Endothelial cell of umbilical vein (primary cell): Measurements from ENCODE around the gene MIB2. TPM values are rescaled to one million over a fixed set of nuclear protein-coding genes. Genes with fewer than 3 reads are reported as not detected.
"Not testable (repeated sequence)": the region's sequence is repeated elsewhere in the genome, so short reads cannot be mapped to it uniquely, and the experiment has no call there.

Experiments used
- BruUV-seq: library from RNA; stranded (reverse); fragments of 400-500 nt; replicated peaks from 2 replicates; lab custom pipeline; 2021; lab: Mats Ljungman, UMichigan
- CTCF ChIA-PET: fragments of 300-600, 350-600 bp; sonication (Branson Sonifier 250); formaldehyde crosslinking; loops from one replicate; lab custom pipeline; 2021; ENCODE audit warnings: antibody characterized with exemption, inconsistent platforms; lab: Charles Lee
- POLR2A ChIA-PET: fragments of 300-600, 350-600 bp; sonication (Branson Sonifier 250); formaldehyde crosslinking; loops from one replicate; lab custom pipeline; 2021; ENCODE audit warnings: antibody characterized with exemption, inconsistent platforms; lab: Charles Lee
- DNase-seq: peaks from one replicate; pipeline ENCODE4 v3.0.0-alpha.2; 2011; ENCODE audit warnings: low read depth, low spot score
- FAIRE-seq: peaks from 2 replicates; lab custom pipeline; 2011; peaks lifted over from hg19 to GRCh38; lab: Jason Lieb, UNC
- H2AFZ ChIP-seq: 2 replicates; pipeline ENCODE4 v1.6.0; 2012; ENCODE audit warnings: low read depth, low read length, control low read depth, inconsistent platforms
- H3K27ac ChIP-seq: 2 replicates; pipeline ENCODE4 v1.5.1; 2011; ENCODE audit warnings: low read depth, mild to moderate bottlenecking, control low read depth, low read length, moderate library complexity; ENCODE audit not compliant: insufficient read depth
- H3K27me3 ChIP-seq, 2 experiments: 2 replicates each; pipeline versions ENCODE4 v1.6.0 to v1.6.1; 2011; ENCODE audit warnings: low read length in 2 of 2, mixed read lengths in 1 of 2; ENCODE audit not compliant: control insufficient read depth in 2 of 2, insufficient read depth in 2 of 2
- H3K36me3 ChIP-seq, 2 experiments: 2 replicates in 1 of 2; 3 replicates in 1 of 2; pipeline ENCODE4 v1.5.1; 2011; ENCODE audit warnings: low read length in 2 of 2, mild to moderate bottlenecking in 1 of 2, moderate library complexity in 1 of 2; ENCODE audit not compliant: control insufficient read depth in 2 of 2, insufficient read depth in 2 of 2; ENCODE audit errors: extremely low read depth in 1 of 2
- H3K4me1 ChIP-seq: 3 replicates; pipeline ENCODE4 v1.5.1; 2011; ENCODE audit warnings: mild to moderate bottlenecking, low read length; ENCODE audit not compliant: control insufficient read depth, insufficient read depth; ENCODE audit errors: extremely low read depth
- H3K4me2 ChIP-seq: 2 replicates; pipeline ENCODE4 v1.6.1; 2011; ENCODE audit warnings: low read length, control low read depth, mixed read lengths; ENCODE audit not compliant: insufficient read depth
- H3K4me3 ChIP-seq, 3 experiments: fragments of 200-600 bp in 1 of 3; sonication (generic), shearing (Covaris generic) in 1 of 3; replicated peaks in 1 of 3; 2 replicates each; pipeline ENCODE4 v1.5.1; 2011 to 2016; ENCODE audit warnings: control low read depth in 3 of 3, low read length in 3 of 3, mild to moderate bottlenecking in 2 of 3, inconsistent platforms in 1 of 3, low read depth in 1 of 3, moderate library complexity in 1 of 3; ENCODE audit not compliant: insufficient read depth in 1 of 3
- H3K79me2 ChIP-seq: 2 replicates; pipeline ENCODE4 v1.6.0; 2012; ENCODE audit warnings: low read length, inconsistent platforms; ENCODE audit not compliant: control insufficient read depth, insufficient read depth
- H3K9ac ChIP-seq: replicated peaks from 2 replicates; pipeline ENCODE3; 2011; ENCODE audit warnings: low read length, control low read depth; ENCODE audit not compliant: insufficient read depth; ENCODE audit errors: extremely low read depth
- H3K9me1 ChIP-seq: replicated peaks from 3 replicates; pipeline ENCODE4 v1.6.0; 2011; ENCODE audit warnings: mild to moderate bottlenecking, low read length; ENCODE audit not compliant: control insufficient read depth, insufficient read depth; ENCODE audit errors: extremely low read depth
- H3K9me3 ChIP-seq: replicated peaks from 2 replicates; pipeline ENCODE4 v1.5.1; 2012; ENCODE audit warnings: low read length, inconsistent platforms; ENCODE audit not compliant: control insufficient read depth, insufficient read depth
- H4K20me1 ChIP-seq: replicated peaks from 2 replicates; pipeline ENCODE3; 2011; ENCODE audit warnings: mild to moderate bottlenecking, low read length; ENCODE audit not compliant: control insufficient read depth, insufficient read depth; ENCODE audit errors: extremely low read depth
- CTCF ChIP-seq, 2 donors: IDR thresholded peaks; 1 replicate in 1 of 2; 2 replicates in 1 of 2; pipeline ENCODE4 v1.5.1; 2011; ENCODE audit warnings: low read length in 2 of 2, mild to moderate bottlenecking in 2 of 2, moderate library complexity in 2 of 2, control low read depth in 1 of 2, inconsistent platforms in 1 of 2, low read depth in 1 of 2; ENCODE audit not compliant: insufficient read depth in 1 of 2; ENCODE audit errors: extremely low read depth in 1 of 2
- EZH2 ChIP-seq: IDR thresholded peaks from 2 replicates; pipeline ENCODE4 v1.6.1; 2012; ENCODE audit warnings: borderline replicate concordance, low read depth, mild to moderate bottlenecking, moderate library complexity, low read length, inconsistent platforms; ENCODE audit not compliant: severe bottlenecking
- FOS ChIP-seq: IDR thresholded peaks from 2 replicates; pipeline ENCODE4 v1.6.1; 2011; ENCODE audit warnings: mild to moderate bottlenecking, low read length, moderate library complexity, borderline replicate concordance; ENCODE audit not compliant: insufficient read depth
- GATA2 ChIP-seq: IDR thresholded peaks from 2 replicates; pipeline ENCODE4 v1.7.0; 2011; ENCODE audit warnings: low read depth, mild to moderate bottlenecking, moderate library complexity, mixed read lengths, low read length; ENCODE audit not compliant: insufficient read length, insufficient read depth
- JUN ChIP-seq: IDR thresholded peaks from 2 replicates; pipeline ENCODE4 v1.6.1; 2011; ENCODE audit warnings: borderline replicate concordance, low read depth; ENCODE audit not compliant: insufficient read length, insufficient read depth
- MAX ChIP-seq: IDR thresholded peaks from 2 replicates; pipeline ENCODE4 v1.6.1; 2011; ENCODE audit not compliant: insufficient read depth, insufficient read length
- MYC ChIP-seq: IDR thresholded peaks from one replicate; pipeline ENCODE4 v1.6.1; 2011; ENCODE audit warnings: mild to moderate bottlenecking, low read depth, low read length
- POLR2A ChIP-seq: IDR thresholded peaks from 2 replicates; pipeline ENCODE4 v1.6.1; 2012; ENCODE audit warnings: low read depth, mild to moderate bottlenecking, control low read depth, low read length
- POLR2AphosphoS5 ChIP-seq: IDR thresholded peaks from 2 replicates; pipeline ENCODE4 v1.6.1; 2012; ENCODE audit warnings: low read depth, mild to moderate bottlenecking, control low read depth, low read length, moderate library complexity; ENCODE audit not compliant: insufficient read depth
- dilution Hi-C: fragments of 300-500 bp; cut with MboI; formaldehyde crosslinking; loops from one replicate; pipeline ENCODE4 v1.15.0; 2019; ENCODE audit warnings: low sequenced_read_pairs; ENCODE audit not compliant: extremely low pct_ligation_motif_present
- intact Hi-C: fragments of 100-400 bp; cut with micrococcal nuclease; formaldehyde crosslinking; loops from one replicate; pipeline ENCODE4 v1.10.0; 2022
- polyA plus RNA-seq, 4 experiments: library from polyadenylated mRNA; depleted of rRNA in 3 of 4; stranded (reverse) in 3 of 4; unstranded in 1 of 4; fragments of >200 nt; gene quantifications; 2 replicates each; pipeline versions ENCODE4 v1.2.1 to v1.2.3, GENCODE V29; 2011 to 2012; ENCODE audit warnings: missing spikeins in 1 of 4
- total RNA-seq: library from RNA; stranded (reverse); gene quantifications from 2 replicates; pipeline ENCODE4 v1.2.3, GENCODE V29; 2021

Gene MIB2
- total and polyA plus RNA-seq, 2 donors (not counting 3 experiments of a cell fraction or from before 2014, with no cell fraction given), result 25.9 to 45.0 TPM

- Histone ChIP-seq H3K4me3 (no peak overlapping the region), H3K9me3 (no peaks in the 10 kb centered on the region), H3K79me2 (no peaks in the 10 kb centered on the region), H3K36me3 (no peaks in the 10 kb centered on the region), H3K9me1 (no peaks in the 10 kb centered on the region), H3K9ac (no peak overlapping the region), H2AFZ (no peak overlapping the region), H4K20me1 (no peaks in the 10 kb centered on the region), H3K4me2 (no peak overlapping the region), H3K27me3 (peaks cover 14 to 22% of the 10 kb centered on the region in 2 experiments), H3K4me1 (no peaks in the 10 kb centered on the region), H3K27ac (no peak overlapping the region)
- TF ChIP-seq MYC (no peak), CTCF (IDR thresholded peaks at IDR 0.05; ENCODE audit: extremely low read depth in 1 of 2, insufficient read depth in 1 of 2, low read depth in 1 of 2, low read length in 2 of 2) (no peak), POLR2AphosphoS5 (no peak), JUN (no peak), POLR2A (no peak), FOS (no peak), MAX (no peak), GATA2 (no peak), EZH2 (no peak)
- ChIA-PET CTCF (no interaction called here), POLR2A (no interaction called here)
- dilution Hi-C loops, result no loop called here
- FAIRE-seq (peak; percentile 38), DNase-seq (no peak)
- no TSS peak for BruUV-seq
- intact Hi-C loops, result no loop called here
These were observed 20.6 kb upstream of the MIB2 start for GRCh38 chr1:1594602-1595260.

GRCh38 chr1:1595341-1595740 lies 20.0 kb upstream of the MIB2 start:
- H3K36me3 ChIP-seq, POLR2A ChIA-PET, intact Hi-C loops, H3K4me3 ChIP-seq, CTCF ChIA-PET, H3K9ac ChIP-seq, H3K4me2 ChIP-seq, dilution Hi-C loops, H2AFZ ChIP-seq, H3K9me3 ChIP-seq, H4K20me1 ChIP-seq, H3K9me1 ChIP-seq, H3K79me2 ChIP-seq, FAIRE-seq, BruUV-seq, DNase-seq, H3K27ac ChIP-seq, H3K4me1 ChIP-seq: not testable (repeated sequence)
- peaks cover 14 to 24% of the 10 kb centered on the region in 2 experiments for H3K27me3 ChIP-seq
